ENCODE results near the gene SLIT3.

The SLIT3 gene

DNA sequence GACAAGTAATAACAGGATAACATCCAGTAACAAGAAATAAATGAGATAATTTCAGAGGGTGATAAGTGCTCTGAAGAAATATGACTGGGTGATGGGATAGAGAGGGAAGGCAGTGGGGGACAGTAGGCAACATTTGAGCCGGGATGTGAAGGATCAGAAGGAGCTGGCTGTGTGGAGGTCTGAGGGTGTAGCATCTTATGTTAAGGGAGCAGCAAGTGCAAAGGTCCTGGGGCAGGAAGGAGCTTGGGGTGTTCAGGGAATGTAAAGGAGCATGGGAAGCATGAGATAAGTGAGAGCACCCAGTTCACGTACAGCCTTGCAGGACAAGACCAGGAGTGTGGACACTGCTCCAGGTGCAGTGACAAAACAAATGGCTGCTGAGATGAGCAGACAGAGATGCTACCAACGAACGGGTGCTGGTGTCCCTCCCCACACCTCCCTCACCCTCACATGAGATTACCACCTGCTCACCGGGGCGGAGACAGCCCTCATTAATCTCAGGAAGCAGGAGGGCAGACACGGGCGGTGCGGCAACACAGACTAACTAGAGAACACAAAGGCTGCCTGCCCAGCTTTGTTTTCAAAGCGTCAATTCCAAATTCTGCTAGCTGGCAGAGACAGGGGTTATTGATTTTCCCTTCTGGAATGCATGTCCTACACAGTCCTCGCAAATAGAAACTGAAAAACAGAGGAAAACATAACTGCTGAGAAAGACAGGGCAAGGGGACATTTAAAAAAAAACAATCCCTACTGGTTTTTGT, 423.6 kb downstream of the SLIT3 start:
- no peak for FAIRE-seq

DNA sequence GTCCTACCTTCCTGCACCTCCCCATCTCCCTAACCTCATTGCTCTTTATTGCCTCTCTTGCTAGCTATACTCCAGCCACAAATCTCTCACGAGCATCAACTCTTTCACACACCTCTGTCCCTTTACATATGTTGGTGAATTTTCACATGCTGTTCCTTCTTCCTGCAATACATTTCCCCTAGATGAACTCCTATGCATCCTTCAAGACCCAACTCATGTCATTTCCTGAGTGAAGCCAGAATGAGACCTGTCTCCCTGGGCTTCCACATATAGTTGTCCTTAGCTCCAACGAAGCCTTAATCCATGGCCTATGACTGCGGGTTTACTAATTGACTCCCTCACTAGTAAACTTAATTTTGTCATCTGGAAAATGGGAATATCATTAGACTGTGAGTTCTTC, 424.5 kb downstream of the SLIT3 start:
- FAIRE-seq, result no peak

DNA sequence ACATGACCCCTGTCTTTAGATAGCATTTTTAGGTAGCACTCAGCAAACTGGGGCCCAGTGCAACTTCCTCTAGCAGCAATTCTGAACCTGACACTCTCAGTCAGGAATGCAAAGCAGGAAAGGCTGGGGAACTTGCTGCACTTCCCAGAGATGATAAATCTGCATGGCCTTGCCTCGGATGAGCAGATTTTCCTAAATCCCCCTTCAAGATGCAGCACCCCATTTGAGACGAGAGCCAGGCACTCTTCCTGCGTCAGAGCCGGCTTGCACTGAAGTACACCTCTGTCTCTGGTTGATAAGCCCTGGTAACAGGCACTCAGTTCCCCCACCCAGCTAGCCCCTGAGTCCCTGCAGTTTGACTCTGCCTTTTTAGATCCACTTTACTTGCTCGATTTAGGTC, 425.1 kb downstream of the SLIT3 start:
- FAIRE-seq, result no peak

- no peak for FAIRE-seq
Observed at GRCh38 chr5:168874713-168875380, 426.1 kb downstream of the SLIT3 start.

GRCh38 chr5:168872246-168872645, 428.7 kb downstream of the SLIT3 start:
- no peak for FAIRE-seq

DNA sequence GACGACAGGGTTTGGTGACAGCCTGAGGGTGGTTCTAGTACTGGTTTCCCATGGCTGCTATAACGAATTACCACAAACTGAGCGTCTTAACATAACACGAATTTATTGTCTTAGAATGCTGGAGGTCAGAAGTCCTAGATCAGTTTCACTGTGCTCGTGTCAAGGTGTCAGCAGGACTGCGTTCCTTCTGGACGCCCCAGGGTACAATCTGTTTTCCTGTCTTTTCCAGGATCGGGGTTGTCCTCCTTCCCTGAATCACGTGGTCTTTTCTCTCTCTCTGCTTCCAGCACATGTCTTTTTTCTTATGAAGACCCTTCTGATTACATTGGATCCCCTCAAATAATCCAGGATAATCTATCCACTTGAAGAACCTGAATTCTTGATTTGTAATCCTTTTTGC, 430.0 kb downstream of the SLIT3 start:
- no peak for FAIRE-seq

GRCh38 chr5:168869615-168870227, 431.2 kb downstream of the SLIT3 start:
- FAIRE-seq, result no peak

DNA sequence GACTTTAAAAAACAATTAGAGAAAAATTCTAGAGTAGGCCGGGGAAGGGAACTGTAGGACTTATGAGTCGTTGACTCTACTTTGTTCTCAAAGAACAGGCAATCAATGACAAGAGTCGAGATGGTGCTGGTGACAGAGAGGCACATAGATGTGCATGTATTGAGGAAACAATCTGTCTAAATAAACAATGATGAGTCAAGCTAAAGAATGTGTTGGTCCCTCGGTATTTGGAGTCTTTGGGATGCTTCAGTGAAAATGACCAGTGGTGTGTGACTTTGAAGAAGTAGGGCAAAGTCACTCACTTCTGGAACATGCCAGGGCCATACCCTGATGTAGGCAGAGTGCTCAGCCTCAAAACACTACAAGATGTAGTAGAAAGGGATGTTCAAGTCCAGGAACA, 433.7 kb downstream of the SLIT3 start:
- FAIRE-seq, result no peak

- no peak for FAIRE-seq
Observed at GRCh38 chr5:168865968-168866367, 435.0 kb downstream of the SLIT3 start.

- FAIRE-seq, result no peak
Observed at GRCh38 chr5:168863021-168863420, 437.9 kb downstream of the SLIT3 start.

DNA sequence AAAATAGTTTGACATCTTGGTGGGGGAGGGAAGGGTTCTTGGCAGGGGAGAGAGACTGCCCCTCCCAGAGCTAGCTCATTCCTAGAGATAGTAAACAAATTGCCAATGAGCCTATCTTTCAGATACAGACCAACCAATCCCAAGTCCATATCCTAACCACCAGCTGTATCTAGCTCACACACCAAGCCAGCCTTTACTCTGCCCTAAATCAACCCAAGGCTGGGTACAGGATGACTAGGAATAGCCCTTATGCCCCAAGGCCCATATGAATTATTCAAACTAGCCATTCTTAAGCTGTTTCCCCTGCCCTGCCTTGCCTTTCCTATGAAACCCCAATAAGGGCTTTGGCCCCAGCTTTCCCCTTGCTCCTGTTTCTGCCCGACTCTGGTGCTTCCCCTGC, 440.4 kb downstream of the SLIT3 start:
- FAIRE-seq, result no peak

DNA sequence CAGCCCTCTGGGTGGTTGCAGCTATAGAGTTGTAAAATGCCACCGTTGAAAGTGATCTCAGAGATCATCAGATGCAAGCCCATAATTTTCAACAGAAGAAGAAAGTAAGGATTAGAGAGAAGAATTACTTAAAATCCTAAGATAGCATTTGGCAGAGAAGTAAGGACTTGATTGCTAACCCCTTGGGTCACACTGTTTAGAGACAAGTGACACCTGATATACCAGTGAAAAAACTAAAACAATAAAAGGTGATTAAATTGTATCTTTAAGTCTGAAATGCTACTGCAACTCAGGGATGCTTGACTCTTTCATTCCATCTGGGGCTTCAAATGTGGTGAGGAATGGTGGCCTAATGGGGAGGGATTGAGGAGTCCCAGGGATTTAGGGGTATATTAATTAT, 440.9 kb downstream of the SLIT3 start:
- FAIRE-seq, result no peak

- FAIRE-seq, result no peak
Observed at GRCh38 chr5:168859471-168859870, 441.5 kb downstream of the SLIT3 start.

- no peak for FAIRE-seq
Observed at GRCh38 chr5:168858994-168859393, 441.9 kb downstream of the SLIT3 start.

GRCh38 chr5:168858371-168858770, 442.6 kb downstream of the SLIT3 start:
- FAIRE-seq, result no peak

- FAIRE-seq, result no peak
Observed at GRCh38 chr5:168853972-168854371, 447.0 kb downstream of the SLIT3 start.

DNA sequence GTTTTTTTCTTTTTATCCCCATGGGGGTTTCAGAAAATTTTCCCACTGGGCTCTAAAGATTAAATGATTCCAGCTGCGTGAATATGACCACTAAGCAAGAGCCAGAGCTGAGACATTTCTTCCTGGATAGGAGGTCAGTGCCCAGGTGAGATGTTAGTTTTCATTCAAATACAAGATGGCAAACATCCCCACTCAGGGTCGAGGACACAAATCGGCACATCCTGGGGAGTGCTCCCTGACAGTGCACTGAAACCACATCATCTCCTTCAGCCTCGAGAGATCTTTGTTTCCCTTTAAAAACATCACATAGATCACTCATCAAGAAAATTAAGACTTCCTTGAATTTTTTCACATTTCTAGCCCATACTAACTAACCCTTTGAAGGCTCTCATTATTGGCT, 448.6 kb downstream of the SLIT3 start:
- FAIRE-seq, result no peak

DNA sequence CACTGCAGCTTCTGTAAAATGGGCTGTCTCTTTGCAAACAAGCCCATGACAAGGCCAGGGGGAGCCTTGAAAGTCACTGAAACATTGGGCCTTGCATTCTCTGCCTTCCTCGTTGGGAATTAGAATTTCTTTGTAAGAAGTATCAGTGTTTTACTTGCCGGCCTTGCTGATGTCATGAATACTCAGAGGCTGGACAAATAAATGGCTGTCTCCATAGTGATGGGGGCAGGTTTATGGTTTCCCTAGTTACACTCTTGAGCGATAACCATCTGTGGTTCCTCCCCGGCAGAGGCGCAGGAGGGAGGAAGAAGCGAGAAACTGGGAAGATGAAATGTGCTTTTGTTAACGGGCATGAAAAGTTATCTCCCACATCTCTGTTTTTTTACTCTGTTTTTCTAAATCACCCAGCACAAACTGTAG, 449.0 kb downstream of the SLIT3 start:
- FAIRE-seq, result no peak

DNA sequence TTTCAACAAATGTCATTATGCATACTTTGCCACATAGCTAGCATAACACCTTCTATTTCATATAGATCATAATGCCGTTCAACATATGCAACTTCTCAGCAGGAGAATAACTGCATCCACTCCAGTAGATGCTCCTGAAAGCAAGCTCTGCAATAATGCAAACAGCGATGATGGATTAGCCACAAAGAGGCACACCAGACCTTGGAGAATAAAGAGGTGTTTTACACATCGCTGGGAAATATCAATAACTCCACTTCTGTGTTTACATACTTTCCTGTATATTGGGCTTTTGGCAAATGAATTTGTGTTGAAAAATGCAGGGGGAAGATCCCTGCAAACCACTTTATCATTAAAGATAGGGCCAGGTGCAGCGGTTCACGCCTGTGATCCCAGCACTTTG, 450.3 kb downstream of the SLIT3 start:
- FAIRE-seq, result no peak

DNA sequence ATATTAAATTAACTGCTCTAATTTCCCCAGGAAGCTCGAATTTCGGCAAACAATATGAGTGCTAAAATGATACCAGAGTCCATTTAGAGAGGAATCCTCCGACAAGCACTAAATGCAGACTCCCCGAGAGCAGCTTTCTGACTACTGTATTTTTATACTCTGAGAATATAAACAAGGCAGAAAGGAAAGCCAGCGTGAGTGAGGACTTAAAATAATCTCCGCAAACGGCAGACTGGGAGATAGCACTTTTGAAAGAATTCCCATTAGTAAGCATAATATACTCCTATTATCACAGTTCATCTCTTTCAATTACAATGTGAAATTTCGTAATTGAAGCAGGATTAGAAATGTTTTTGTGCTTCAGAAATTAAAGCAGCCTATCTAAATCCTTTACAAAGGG, 452.4 kb downstream of the SLIT3 start:
- FAIRE-seq, result no peak

- FAIRE-seq, result no peak
Observed at GRCh38 chr5:168847511-168848073, 453.3 kb downstream of the SLIT3 start.

DNA sequence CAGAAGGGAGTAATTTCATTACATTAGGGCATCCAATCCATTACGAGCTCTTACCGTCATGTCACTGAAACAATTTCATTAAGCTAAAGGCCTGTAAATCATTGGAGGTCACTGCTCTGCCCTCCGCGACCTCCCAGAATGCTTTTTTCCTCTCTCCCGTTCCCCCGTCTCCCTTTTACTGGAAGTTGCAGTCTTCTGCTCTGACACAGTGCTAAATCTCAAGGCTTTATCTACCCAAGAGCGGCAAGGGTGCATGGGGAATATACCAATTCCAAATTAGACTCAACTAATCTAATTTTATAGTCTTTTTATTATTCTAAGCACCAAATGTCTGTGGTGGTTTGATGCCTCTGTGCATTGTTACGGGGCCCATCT, 456.0 kb downstream of the SLIT3 start:
- no peak for FAIRE-seq

GRCh38 chr5:168844016-168844921, 456.7 kb downstream of the SLIT3 start:
- no peak for FAIRE-seq
